GM12878 (cell line): ENCODE measurements around the gene ACSL4. TPM values are rescaled to one million over a fixed set of nuclear protein-coding genes. Genes with fewer than 3 reads are reported as not detected.
"Not testable (repeated sequence)": the region's sequence is repeated elsewhere in the genome, so short reads cannot be mapped to it uniquely, and the experiment has no call there.

ENCODE experiments used
- ATAC-seq: fragments of 200-7000 bp; cut with Tn5 transposase; 3 replicates; pipeline ENCODE4 v1.9.1; 2020; ENCODE audit warnings: mild to moderate bottlenecking, moderate library complexity
- BruUV-seq: library from RNA; stranded (reverse); fragments of 400-500 nt; replicated peaks from 2 replicates; lab custom pipeline; 2021; lab: Mats Ljungman, UMichigan
- CTCF ChIA-PET: fragments of 300-600 bp; sonication (Branson Sonifier 250); formaldehyde crosslinking; extraction: SDS; loops from one replicate; lab custom pipeline; 2021; ENCODE audit warnings: inconsistent platforms; lab: Yijun Ruan, JAX
- POLR2A ChIA-PET: fragments of 350-600 bp; formaldehyde crosslinking; extraction: SDS; loops from one replicate; lab custom pipeline; 2021; ENCODE audit warnings: inconsistent platforms; lab: Charles Lee
- RAD21 ChIA-PET: fragments of 300-600 bp; sonication (Branson Sonifier 250); formaldehyde crosslinking; loops from one replicate; lab custom pipeline; 2023; ENCODE audit warnings: antibody characterized with exemption; ENCODE audit not compliant: unreplicated experiment; lab: Charles Lee
- SMC1A ChIA-PET: fragments of 300-600 bp; sonication (Branson Sonifier 250); formaldehyde crosslinking; loops from one replicate; lab custom pipeline; 2023; ENCODE audit not compliant: unreplicated experiment, uncharacterized antibody; lab: Charles Lee
- DNase-seq: peaks from one replicate; pipeline ENCODE4 v3.0.0-alpha.2; 2011; ENCODE audit warnings: low read depth, low spot score
- FAIRE-seq: peaks from 3 replicates; lab custom pipeline; 2011; peaks lifted over from hg19 to GRCh38; lab: Jason Lieb, UNC
- H2AFZ ChIP-seq: 2 replicates; pipeline ENCODE4 v1.6.0; 2011; ENCODE audit warnings: low read depth, low read length, control low read depth; ENCODE audit not compliant: control insufficient read depth
- H3K27ac ChIP-seq: 2 replicates; pipeline ENCODE4 v1.5.1; 2011; ENCODE audit warnings: control low read depth; ENCODE audit not compliant: control insufficient read depth, insufficient read depth
- H3K27me3 ChIP-seq, 2 experiments: replicated peaks in 1 of 2; 2 replicates each; pipeline versions ENCODE4 v1.6.0 to v1.6.1; 2011; ENCODE audit warnings: low read length in 1 of 2; ENCODE audit not compliant: control insufficient read depth in 2 of 2, insufficient read depth in 2 of 2
- H3K36me3 ChIP-seq, 2 experiments: 2 replicates each; pipeline ENCODE4 v1.5.1; 2011; ENCODE audit warnings: low read length in 1 of 2; ENCODE audit not compliant: control insufficient read depth in 2 of 2, insufficient read depth in 2 of 2
- H3K4me1 ChIP-seq: 2 replicates; pipeline ENCODE4 v1.6.1; 2011; ENCODE audit warnings: mild to moderate bottlenecking, low read length, moderate library complexity, mixed read lengths; ENCODE audit not compliant: control insufficient read depth, insufficient read depth
- H3K4me2 ChIP-seq: 2 replicates; pipeline ENCODE4 v1.6.0; 2011; ENCODE audit warnings: control low read depth; ENCODE audit not compliant: control insufficient read depth, insufficient read depth
- H3K4me3 ChIP-seq: fragments of 200-600 bp; sonication (generic); 2 replicates; pipeline ENCODE4 v1.5.1; 2016
- H3K79me2 ChIP-seq: 2 replicates; pipeline ENCODE4 v1.6.0; 2011; ENCODE audit warnings: low read length; ENCODE audit not compliant: control insufficient read depth, insufficient read depth
- H3K9ac ChIP-seq: 2 replicates; pipeline ENCODE4 v1.8.0; 2011; ENCODE audit warnings: low read length, control low read depth, mixed read lengths; ENCODE audit not compliant: control insufficient read depth, insufficient read depth
- H3K9me3 ChIP-seq: replicated peaks from 3 replicates; pipeline ENCODE4 v1.5.1; 2011; ENCODE audit warnings: mild to moderate bottlenecking, low read length; ENCODE audit not compliant: control insufficient read depth, insufficient read depth
- H4K20me1 ChIP-seq: 2 replicates; pipeline ENCODE4 v1.6.0; 2011; ENCODE audit not compliant: control insufficient read depth, insufficient read depth
- JUNB ChIP-seq: IDR thresholded peaks from 2 replicates; pipeline ENCODE4 v1.6.1; 2016; ENCODE audit warnings: antibody characterized with exemption, mild to moderate bottlenecking
- MEF2A ChIP-seq: IDR thresholded peaks from 2 replicates; pipeline ENCODE4 v1.6.1; 2011; ENCODE audit warnings: low read depth, mild to moderate bottlenecking, low read length, moderate library complexity; ENCODE audit not compliant: insufficient read depth
- NFIC ChIP-seq: IDR thresholded peaks from 2 replicates; pipeline ENCODE4 v1.6.1; 2012; ENCODE audit warnings: low read depth, mild to moderate bottlenecking, inconsistent platforms, low read length, moderate library complexity
- WGBS: methylation state at CpG from one replicate; pipeline ENCODE4 v1.1.6; 2016; ENCODE audit warnings: low lambda C conversion rate; ENCODE audit not compliant: insufficient replicate concordance, insufficient coverage; ENCODE audit errors: missing lambda C conversion rate; 5-methylcytosine and 5-hydroxymethylcytosine counted together
- in situ Hi-C: fragments of 300-500 bp; cut with MboI; formaldehyde crosslinking; loops from 9 replicates; pipeline ENCODE4 v1.14.3; 2018; ENCODE audit warnings: mixed read lengths
- intact Hi-C: fragments of 100-400 bp; cut with micrococcal nuclease; formaldehyde crosslinking; loops from one replicate; pipeline ENCODE4 v1.14.2; 2022; ENCODE audit not compliant: unreplicated experiment
- polyA plus RNA-seq, 11 experiments: library from polyadenylated mRNA; depleted of rRNA in 4 of 11; unstranded in 6 of 11; stranded (reverse) in 5 of 11; fragments of >200 nt; fragmentation: Nextera tagmentation in 4 of 11; fragmentation: Illumina TruSeq in 1 of 11; extraction: Ambion mirVana in 4 of 11; extraction: Trizol in 1 of 11; gene quantifications; 1 replicate in 1 of 11; 2 replicates in 10 of 11; pipeline versions ENCODE4 v1.2.1 to v1.2.3, GENCODE V29; 2011 to 2016; ENCODE audit warnings: inconsistent platforms in 2 of 11, missing spikeins in 2 of 11, low read depth in 1 of 11
- total RNA-seq, 4 experiments: library from RNA; depleted of rRNA in 3 of 4; stranded (reverse); fragments of >200 nt in 3 of 4; fragmentation: Illumina TruSeq in 1 of 4; extraction: Trizol in 1 of 4; gene quantifications; 2 replicates each; pipeline versions ENCODE4 v1.2.1 to v1.2.3, GENCODE V29; 2013 to 2021

Gene ACSL4
- total and polyA plus RNA-seq, 10 of the 15 experiments (the other 5 are each of a cell fraction or from before 2014, with no cell fraction given): 20.7 to 66.6 (median 45.4) TPM

- Histone ChIP-seq H3K36me3 (no peaks in the 10 kb centered on the region; a peak in 1 of 4 replicates), H3K9me3 (no peaks in the 10 kb centered on the region; the same call in 2 of the 3 replicates), H2AFZ (no peak overlapping the region), H3K79me2 (peaks cover 58% of the 10 kb centered on the region), H3K4me3 (peak overlapping the region; percentile 41; the same call in 1 of the 2 replicates), H3K27me3 (no peaks in the 10 kb centered on the region), H3K9ac (no peak overlapping the region)
- ChIA-PET POLR2A (no interaction called here), RAD21 (interaction anchor here (1.0 to 2.1 kb wide), 4 partner anchors 9 to 129 kb away, joined by 4 to 9 read pairs (median 8); no protein-coding TSS in a partner anchor)
- TF ChIP-seq NFIC: 0 out of 2 replicates have a peak, but pooled peaks have one; percentile 9
- peak; percentile 4; the same call in 1 of the 2 replicates for TF ChIP-seq JUNB
- no peak for TF ChIP-seq MEF2A
- TF ChIP-seq, all 136 proteins: peak for 2
- 0% methylated on average over 1 of the region's 1 CpG for WGBS
- ChIA-PET CTCF (interaction anchor here (1.2 to 2.1 kb wide), 4 partner anchors 9 to 129 kb away, joined by 4 to 7 read pairs (median 6); no protein-coding TSS in a partner anchor), SMC1A (interaction anchor here (0.5 to 3.5 kb wide), 9 partner anchors 8 to 127 kb away, joined by 3 to 11 read pairs (median 5); no protein-coding TSS in a partner anchor)
- Histone ChIP-seq H4K20me1 (no peaks in the 10 kb centered on the region), H3K4me1 (no peaks in the 10 kb centered on the region), H3K27ac (no peak overlapping the region), H3K4me2 (peak overlapping the region; percentile 19; the same call in 1 of the 2 replicates)
- in situ Hi-C loops: no loop called here
- intact Hi-C loops: no loop called here
- FAIRE-seq (no peak), ATAC-seq (no peak), DNase-seq (no peak)
- BruUV-seq: no TSS peak
Observed at GRCh38 chrX:109728173-109728535, 4.9 kb downstream of the ACSL4 start.

- not testable (repeated sequence) for ATAC-seq
Observed at GRCh38 chrX:109724971-109725370, 8.1 kb downstream of the ACSL4 start.

More at GRCh38 chrX:109724971-109725370, 8.1 kb downstream of the ACSL4 start:
- H3K9ac ChIP-seq, BruUV-seq, H3K27me3 ChIP-seq, H3K27ac ChIP-seq, H3K4me2 ChIP-seq, intact Hi-C loops, H3K9me3 ChIP-seq, H3K4me3 ChIP-seq, H4K20me1 ChIP-seq, in situ Hi-C loops, FAIRE-seq, SMC1A ChIA-PET, POLR2A ChIA-PET, H2AFZ ChIP-seq, DNase-seq, H3K36me3 ChIP-seq, H3K4me1 ChIP-seq: not testable (repeated sequence)
- peaks cover 39% of the 10 kb centered on the region for H3K79me2 ChIP-seq
- ChIA-PET CTCF (interaction anchor here (1.6 to 2.6 kb wide), 2 partner anchors 12 to 239 kb away, joined by 4 to 21 read pairs; no protein-coding TSS in a partner anchor), RAD21 (interaction anchor here (0.6 kb wide), 1 partner anchor 49 kb away, joined by 3 read pairs; no protein-coding TSS in a partner anchor)
- 52% methylated on average over 1 of the region's 1 CpG for WGBS
